Activated CD8-positive, alpha-beta memory T cell treated with anti-CD3 and anti-CD28 coated beads for 4 hours (primary cell): ENCODE results near the gene MACROD2.

Experiments
- DNase-seq, 2 donors: peaks; one replicate each; pipeline ENCODE4 v3.0.0-alpha.2; 2020; ENCODE audit warnings: low read depth in 2 of 2

Gene MACROD2

GRCh38 chr20:14815340-14815739 lies 820.0 kb downstream of the MACROD2 start:
- DNase-seq: no peak

- DNase-seq: no peak
Observed at GRCh38 chr20:14816471-14816870, 821.2 kb downstream of the MACROD2 start.

- DNase-seq: no peak
Observed at GRCh38 chr20:14817101-14817500, 821.8 kb downstream of the MACROD2 start.

- no peak for DNase-seq
Observed at GRCh38 chr20:14820771-14821170, 825.5 kb downstream of the MACROD2 start.

GRCh38 chr20:14821251-14821650 lies 825.9 kb downstream of the MACROD2 start:
- DNase-seq: no peak

GRCh38 chr20:14824996-14825395 lies 829.7 kb downstream of the MACROD2 start:
- DNase-seq: no peak

- DNase-seq: no peak
Observed at GRCh38 chr20:14826543-14827313, 831.4 kb downstream of the MACROD2 start.

GRCh38 chr20:14828459-14828858 lies 833.1 kb downstream of the MACROD2 start:
- no peak for DNase-seq

GRCh38 chr20:14829906-14830305 lies 834.6 kb downstream of the MACROD2 start:
- DNase-seq: no peak

- DNase-seq: no peak
Observed at GRCh38 chr20:14830466-14830865, 835.1 kb downstream of the MACROD2 start.

GRCh38 chr20:14830899-14831298 lies 835.6 kb downstream of the MACROD2 start:
- DNase-seq: no peak

GRCh38 chr20:14832630-14833029 lies 837.3 kb downstream of the MACROD2 start:
- DNase-seq: no peak

GRCh38 chr20:14838663-14839628 lies 843.6 kb downstream of the MACROD2 start:
- DNase-seq: no peak

- DNase-seq: no peak
Observed at GRCh38 chr20:14845199-14846160, 850.2 kb downstream of the MACROD2 start.

GRCh38 chr20:14848806-14849205 lies 853.5 kb downstream of the MACROD2 start:
- DNase-seq: no peak

GRCh38 chr20:14853079-14853478 lies 857.8 kb downstream of the MACROD2 start:
- no peak for DNase-seq

GRCh38 chr20:14855171-14855570 lies 859.9 kb downstream of the MACROD2 start:
- DNase-seq: no peak

GRCh38 chr20:14859627-14860026 lies 864.3 kb downstream of the MACROD2 start:
- no peak for DNase-seq

- no peak for DNase-seq
Observed at GRCh38 chr20:14860410-14860814, 865.1 kb downstream of the MACROD2 start.

GRCh38 chr20:14861028-14861699 lies 865.8 kb downstream of the MACROD2 start:
- no peak for DNase-seq

- DNase-seq: no peak
Observed at GRCh38 chr20:14865169-14865568, 869.9 kb downstream of the MACROD2 start.
